Thoracic aorta (tissue), 2 donors: ENCODE data around the gene MAPK4. TPM values are rescaled to one million over a fixed set of nuclear protein-coding genes. Genes with fewer than 3 reads are reported as not detected.

Experiments
- ATAC-seq: fragments of 150-250 bp; one replicate; pipeline ENCODE4 v1.8.0; 2017; ENCODE audit warnings: low read depth; ENCODE audit not compliant: insufficient number of reproducible peaks, low FRiP score
- DNase-seq: peaks from one replicate; pipeline ENCODE4 v3.0.0-alpha.2; 2020; ENCODE audit warnings: low spot score
- H3K27ac ChIP-seq, 2 donors: fragments of 200-600 bp; sonication (generic); 1 replicate in 1 of 2; 2 replicates in 1 of 2; pipeline ENCODE4 v1.5.1; 2016; ENCODE audit warnings: mild to moderate bottlenecking in 2 of 2, moderate library complexity in 2 of 2
- H3K27me3 ChIP-seq: fragments of 200-600 bp; sonication (generic); replicated peaks from 2 replicates; pipeline ENCODE4 v1.6.0; 2016; ENCODE audit warnings: mild to moderate bottlenecking; ENCODE audit not compliant: insufficient read depth
- H3K36me3 ChIP-seq: fragments of 200-600 bp; sonication (generic); one replicate; pipeline ENCODE4 v1.5.1; 2016
- H3K4me1 ChIP-seq, 2 donors: fragments of 200-600 bp; sonication (generic); 1 replicate in 1 of 2; 2 replicates in 1 of 2; pipeline versions ENCODE4 v1.5.1 to v1.6.0; 2016; ENCODE audit warnings: low read depth in 2 of 2, mild to moderate bottlenecking in 1 of 2; ENCODE audit not compliant: control insufficient read depth in 1 of 2
- H3K4me3 ChIP-seq: fragments of 200-600 bp; sonication (generic); 2 replicates; pipeline ENCODE4 v1.5.1; 2016; ENCODE audit warnings: mild to moderate bottlenecking
- H3K9me3 ChIP-seq: fragments of 200-600 bp; sonication (generic); 2 replicates; pipeline ENCODE4 v1.5.1; 2016
- CTCF ChIP-seq: fragments of 200-600 bp; sonication (generic); IDR thresholded peaks from one replicate; pipeline ENCODE4 v1.5.1; 2019; ENCODE audit warnings: antibody characterized with exemption
- total RNA-seq, 2 donors: library from RNA; depleted of rRNA; stranded (reverse); fragments of >200 nt; gene quantifications; one replicate each; pipeline versions ENCODE4 v1.1.0 to v1.2.3, GENCODE V29; 2016

Gene MAPK4
- total RNA-seq, 2 donors from 2014 or later = 1.5 to 4.0 TPM

GRCh38 chr18:50707855-50708469, 148.1 kb downstream of the MAPK4 start:
- peak; percentile 33 for ATAC-seq
- no peak for DNase-seq
- H3K27ac ChIP-seq = no peak overlapping the region

GRCh38 chr18:50709193-50709592, 149.3 kb downstream of the MAPK4 start:
- H3K4me1 ChIP-seq = peaks cover 0 to 16% of the 10 kb centered on the region in 2 donors

More at GRCh38 chr18:50707855-50708469, 148.1 kb downstream of the MAPK4 start:
- H3K4me3 ChIP-seq = no peak overlapping the region
- no peak for TF ChIP-seq CTCF
- no peaks in the 10 kb centered on the region for H3K9me3 ChIP-seq
- no peaks in the 10 kb centered on the region for H3K27me3 ChIP-seq
- H3K4me1 ChIP-seq = peaks cover 0 to 16% of the 10 kb centered on the region in 2 donors
- no peaks in the 10 kb centered on the region for H3K36me3 ChIP-seq

GRCh38 chr18:50711386-50711785, 151.5 kb downstream of the MAPK4 start:
- ATAC-seq (no peak), DNase-seq (no peak)
- Histone ChIP-seq H3K4me1 (peaks cover 0 to 16% of the 10 kb centered on the region in 2 donors), H3K4me3 (no peak overlapping the region), H3K27me3 (no peaks in the 10 kb centered on the region), H3K36me3 (no peaks in the 10 kb centered on the region), H3K27ac (no peak overlapping the region), H3K9me3 (no peaks in the 10 kb centered on the region)
- no peak for TF ChIP-seq CTCF

More at GRCh38 chr18:50709193-50709592, 149.3 kb downstream of the MAPK4 start:
- Histone ChIP-seq H3K9me3 (no peaks in the 10 kb centered on the region), H3K4me3 (no peak overlapping the region), H3K27me3 (no peaks in the 10 kb centered on the region), H3K27ac (no peak overlapping the region), H3K36me3 (no peaks in the 10 kb centered on the region)
- no peak for TF ChIP-seq CTCF
- DNase-seq (no peak), ATAC-seq (no peak)

GRCh38 chr18:50715919-50716318, 156.0 kb downstream of the MAPK4 start:
- Histone ChIP-seq H3K27me3 (no peaks in the 10 kb centered on the region), H3K27ac (no peak overlapping the region), H3K36me3 (no peaks in the 10 kb centered on the region), H3K4me3 (no peak overlapping the region), H3K4me1 (no peaks in the 10 kb centered on the region), H3K9me3 (no peaks in the 10 kb centered on the region)
- DNase-seq (no peak), ATAC-seq (no peak)
- no peak for TF ChIP-seq CTCF

- no peaks in the 10 kb centered on the region for H3K36me3 ChIP-seq
- H3K4me3 ChIP-seq = no peak overlapping the region
- DNase-seq (no peak), ATAC-seq (no peak)
- no peak overlapping the region for H3K27ac ChIP-seq
- H3K9me3 ChIP-seq = no peaks in the 10 kb centered on the region
- H3K4me1 ChIP-seq = no peaks in the 10 kb centered on the region
- TF ChIP-seq CTCF = no peak
- no peaks in the 10 kb centered on the region for H3K27me3 ChIP-seq
These were observed 157.0 kb downstream of the MAPK4 start for GRCh38 chr18:50716902-50717301.
